AG04449 (cell line): ENCODE data around the gene TANC1.

Experiments
- CTCF ChIA-PET: fragments of 350-600 bp; formaldehyde crosslinking; extraction: SDS; loops from one replicate; lab custom pipeline; 2021; ENCODE audit warnings: antibody characterized with exemption; lab: Yijun Ruan, JAX
- POLR2A ChIA-PET: fragments of 400-600, 350-600 bp; formaldehyde crosslinking; extraction: SDS; loops from one replicate; lab custom pipeline; 2020; ENCODE audit warnings: antibody characterized with exemption, inconsistent platforms; lab: Yijun Ruan, JAX
- DNase-seq: peaks from one replicate; pipeline ENCODE4 v3.0.0-alpha.2; 2010; ENCODE audit warnings: low read depth, low spot score
- H3K4me3 ChIP-seq: 2 replicates; pipeline ENCODE4 v1.5.1; 2011; ENCODE audit warnings: low read depth, mild to moderate bottlenecking, control low read depth, low read length
- TF ChIP-seq, protein P1 (sequence below): IDR thresholded peaks from one replicate; pipeline ENCODE4 v1.5.1; 2011; ENCODE audit warnings: mild to moderate bottlenecking, moderate library complexity, low read length, control low read depth, inconsistent platforms; ENCODE audit not compliant: insufficient read depth; ENCODE audit errors: missing control alignments

Gene TANC1

DNA sequence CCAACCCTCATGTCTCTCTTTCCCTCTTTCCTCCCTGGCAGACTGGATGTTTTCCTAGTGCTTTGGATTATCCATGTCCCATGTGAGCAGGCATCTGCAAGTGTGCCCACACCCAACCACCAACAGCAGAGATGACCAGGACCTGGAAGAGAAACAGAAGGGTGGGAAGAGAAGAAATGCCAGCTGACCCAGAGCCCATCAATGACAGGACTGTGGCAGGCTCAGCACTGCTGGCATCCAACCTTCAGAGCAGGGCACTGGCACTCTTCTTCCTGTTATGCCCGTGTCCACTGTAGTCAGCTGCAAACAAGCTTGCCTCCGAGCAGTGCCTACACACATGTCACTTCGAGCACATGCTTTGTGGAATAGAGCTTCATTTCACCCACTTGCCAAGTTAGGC, 121.1 kb downstream of the TANC1 start:
- H3K4me3 ChIP-seq: no peak overlapping the region
- ChIA-PET CTCF (interaction anchor here (1.0 to 2.1 kb wide), 3 partner anchors 14 to 187 kb away, joined by 3 to 10 read pairs (median 3); no protein-coding TSS in a partner anchor), POLR2A (interaction anchor here (1.4 kb wide), 1 partner anchor 18 kb away, joined by 3 read pairs; no protein-coding TSS in a partner anchor)
- TF ChIP-seq, protein P1, sequence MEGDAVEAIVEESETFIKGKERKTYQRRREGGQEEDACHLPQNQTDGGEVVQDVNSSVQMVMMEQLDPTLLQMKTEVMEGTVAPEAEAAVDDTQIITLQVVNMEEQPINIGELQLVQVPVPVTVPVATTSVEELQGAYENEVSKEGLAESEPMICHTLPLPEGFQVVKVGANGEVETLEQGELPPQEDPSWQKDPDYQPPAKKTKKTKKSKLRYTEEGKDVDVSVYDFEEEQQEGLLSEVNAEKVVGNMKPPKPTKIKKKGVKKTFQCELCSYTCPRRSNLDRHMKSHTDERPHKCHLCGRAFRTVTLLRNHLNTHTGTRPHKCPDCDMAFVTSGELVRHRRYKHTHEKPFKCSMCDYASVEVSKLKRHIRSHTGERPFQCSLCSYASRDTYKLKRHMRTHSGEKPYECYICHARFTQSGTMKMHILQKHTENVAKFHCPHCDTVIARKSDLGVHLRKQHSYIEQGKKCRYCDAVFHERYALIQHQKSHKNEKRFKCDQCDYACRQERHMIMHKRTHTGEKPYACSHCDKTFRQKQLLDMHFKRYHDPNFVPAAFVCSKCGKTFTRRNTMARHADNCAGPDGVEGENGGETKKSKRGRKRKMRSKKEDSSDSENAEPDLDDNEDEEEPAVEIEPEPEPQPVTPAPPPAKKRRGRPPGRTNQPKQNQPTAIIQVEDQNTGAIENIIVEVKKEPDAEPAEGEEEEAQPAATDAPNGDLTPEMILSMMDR: no peak
- no peak for DNase-seq

DNA sequence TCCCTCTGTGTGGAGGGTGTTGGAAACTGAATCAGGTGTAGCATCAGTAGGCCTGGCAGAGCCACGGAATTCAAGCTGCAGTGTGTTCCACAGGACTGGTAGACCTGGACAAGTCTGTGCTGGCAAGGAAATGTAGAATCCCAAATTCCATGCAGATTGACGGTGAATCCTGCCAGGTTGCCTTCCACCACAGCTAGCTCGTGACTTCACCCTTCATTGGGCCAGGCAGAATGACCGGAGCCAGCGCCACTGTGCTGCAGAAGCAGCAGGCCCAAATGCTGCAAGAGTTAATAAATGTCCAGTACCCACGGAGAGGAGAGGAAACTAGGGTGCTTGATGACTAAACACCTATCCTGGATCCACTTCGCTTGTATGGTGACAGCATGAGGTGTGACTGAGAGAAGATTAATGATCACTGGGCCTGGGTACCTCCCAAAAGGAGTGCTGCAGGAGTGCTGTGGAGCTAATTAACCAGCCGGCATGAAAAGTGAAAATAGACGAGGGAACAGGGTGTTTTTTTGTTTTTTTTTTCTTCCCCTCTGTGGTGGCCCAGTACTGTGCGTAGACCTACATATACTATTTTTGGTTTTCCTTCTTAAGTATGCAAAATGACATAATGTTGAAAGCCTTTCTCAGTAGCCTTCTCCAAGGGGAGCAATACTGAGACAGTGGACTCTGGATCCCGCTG, 122.2 kb downstream of the TANC1 start:
- POLR2A ChIA-PET: interaction anchor here (1.4 kb wide), 1 partner anchor 20 kb away, joined by 3 read pairs; no protein-coding TSS in a partner anchor
- TF ChIP-seq, protein P1: no peak
- CTCF ChIA-PET: interaction anchor here (1.0 to 1.6 kb wide), 3 partner anchors 15 to 188 kb away, joined by 3 to 6 read pairs (median 3); no protein-coding TSS in a partner anchor
- H3K4me3 ChIP-seq: no peak overlapping the region; the same call in 1 of the 2 replicates
- DNase-seq: no peak

DNA sequence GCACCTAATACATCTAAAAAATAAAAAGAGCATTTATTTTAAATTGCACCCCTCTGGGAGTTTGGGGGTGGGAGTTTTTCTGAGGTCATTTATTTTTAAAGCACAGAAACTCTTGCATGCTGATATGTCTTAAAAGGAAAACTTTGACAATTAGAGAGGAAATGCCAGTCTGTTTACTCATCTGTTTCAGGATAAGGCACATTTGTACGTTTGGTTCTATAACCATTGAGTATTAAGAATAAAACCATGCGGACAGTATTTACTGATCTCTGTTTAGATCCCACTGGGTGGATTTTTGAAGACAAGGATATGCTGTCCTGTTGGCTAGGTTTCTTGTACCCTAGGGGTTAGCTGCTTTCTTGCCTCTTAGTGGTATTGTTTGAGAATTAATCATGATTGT, 122.9 kb downstream of the TANC1 start:
- H3K4me3 ChIP-seq: no peak overlapping the region
- no peak for DNase-seq
- TF ChIP-seq, protein P1: no peak
- ChIA-PET POLR2A (no interaction called here), CTCF (interaction anchor here (1.2 to 2.2 kb wide), 3 partner anchors 28 to 189 kb away, joined by 3 to 13 read pairs (median 4); no protein-coding TSS in a partner anchor)

DNA sequence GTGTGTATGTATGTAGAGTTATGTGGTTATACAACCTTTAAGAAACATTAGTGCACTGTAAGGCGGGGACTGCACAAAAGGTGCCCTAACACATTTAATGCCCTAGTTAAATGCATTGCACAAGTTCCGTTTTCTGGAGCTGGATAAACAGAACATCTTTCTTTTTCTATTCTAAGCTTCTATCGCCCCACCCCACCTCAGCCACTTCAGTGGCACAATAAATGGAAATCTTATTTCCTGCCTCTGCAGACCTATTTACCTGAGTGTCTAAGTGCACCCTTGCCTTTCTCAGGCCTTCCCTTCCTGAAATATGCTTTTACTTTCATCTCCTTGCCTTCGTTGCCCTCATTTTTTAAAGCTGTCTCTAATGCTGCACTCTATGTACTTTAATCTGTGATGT, 123.5 kb downstream of the TANC1 start:
- DNase-seq: no peak
- no peak overlapping the region for H3K4me3 ChIP-seq
- TF ChIP-seq, protein P1: no peak
- ChIA-PET POLR2A (interaction anchor here (0.5 kb wide), 1 partner anchor 82 kb away, joined by 6 read pairs; no protein-coding TSS in a partner anchor), CTCF (interaction anchor here (1.2 to 2.4 kb wide), 3 partner anchors 12 to 190 kb away, joined by 4 to 13 read pairs (median 7); no protein-coding TSS in a partner anchor)

DNA sequence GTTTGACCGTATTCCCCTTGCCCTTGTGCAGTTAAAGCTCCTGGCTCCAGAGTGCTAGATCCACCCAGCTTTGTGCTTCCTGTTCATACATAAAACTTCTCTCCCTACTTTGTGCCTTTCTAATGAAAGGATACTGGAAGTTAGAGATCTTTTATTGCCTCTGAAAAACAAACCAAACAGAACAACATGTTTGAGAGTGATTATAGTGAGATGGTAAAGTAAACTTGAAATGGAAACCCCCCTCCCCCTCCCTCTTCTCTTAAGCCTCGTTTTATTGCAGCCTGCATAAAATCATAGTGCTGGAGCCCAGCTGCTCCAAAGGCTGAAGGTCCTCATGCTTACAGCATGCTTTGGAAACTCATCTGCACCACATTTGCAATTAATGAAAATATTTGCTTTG, 125.1 kb downstream of the TANC1 start:
- POLR2A ChIA-PET: no interaction called here
- CTCF ChIA-PET: interaction anchor here (0.8 to 2.4 kb wide), 6 partner anchors 10 to 193 kb away, joined by 3 to 13 read pairs (median 4); no protein-coding TSS in a partner anchor
- no peak overlapping the region for H3K4me3 ChIP-seq
- DNase-seq: no peak
- TF ChIP-seq, protein P1: no peak

DNA sequence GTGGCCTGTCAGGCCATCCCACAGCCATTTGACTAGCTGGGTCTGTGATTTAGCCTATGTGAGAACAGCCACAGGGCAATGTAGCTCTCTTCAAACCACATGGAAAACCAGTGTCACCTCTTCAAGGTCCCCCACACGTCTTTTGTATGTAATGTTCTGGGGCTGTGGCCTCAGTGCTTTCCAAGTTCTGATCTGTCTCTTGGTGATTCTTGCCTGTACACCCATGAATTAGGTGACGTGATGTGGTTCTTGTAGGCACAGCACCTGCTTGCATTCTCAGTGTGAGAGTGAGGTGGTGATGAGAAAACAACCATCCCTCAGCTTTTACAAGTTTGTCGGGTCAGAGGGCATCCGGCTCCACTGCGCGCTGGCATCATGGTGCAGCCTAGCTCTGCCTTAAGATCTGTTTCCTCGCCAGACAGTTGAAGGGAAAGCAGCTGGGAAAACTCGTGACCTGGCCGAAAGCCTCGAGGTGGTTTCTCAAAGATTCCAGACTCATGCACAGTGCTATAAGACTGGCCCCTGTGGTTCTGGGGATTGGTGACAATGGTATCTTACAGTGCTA, 125.8 kb downstream of the TANC1 start:
- ChIA-PET POLR2A (no interaction called here), CTCF (interaction anchor here (1.0 to 2.4 kb wide), 2 partner anchors 9 to 36 kb away, joined by 4 to 7 read pairs; no protein-coding TSS in a partner anchor)
- no peak overlapping the region for H3K4me3 ChIP-seq
- TF ChIP-seq, protein P1: no peak
- no peak for DNase-seq
